Pulmonary artery endothelial cell (primary cell): ENCODE measurements around the gene IL21R. TPM values are rescaled to one million over a fixed set of nuclear protein-coding genes. Genes with fewer than 3 reads are reported as not detected.

ENCODE experiments used
- DNase-seq: peaks from one replicate; pipeline ENCODE4 v3.0.0-alpha.2; 2011; ENCODE audit warnings: low read depth, low spot score
- total RNA-seq: library from RNA; depleted of rRNA; stranded (reverse); fragments of >200 nt; gene quantifications from 2 replicates; pipeline ENCODE4 v1.2.3, GENCODE V29; 2014

The IL21R gene
- 0.04 and 0.07 TPM in 2 replicates for total RNA-seq

DNA sequence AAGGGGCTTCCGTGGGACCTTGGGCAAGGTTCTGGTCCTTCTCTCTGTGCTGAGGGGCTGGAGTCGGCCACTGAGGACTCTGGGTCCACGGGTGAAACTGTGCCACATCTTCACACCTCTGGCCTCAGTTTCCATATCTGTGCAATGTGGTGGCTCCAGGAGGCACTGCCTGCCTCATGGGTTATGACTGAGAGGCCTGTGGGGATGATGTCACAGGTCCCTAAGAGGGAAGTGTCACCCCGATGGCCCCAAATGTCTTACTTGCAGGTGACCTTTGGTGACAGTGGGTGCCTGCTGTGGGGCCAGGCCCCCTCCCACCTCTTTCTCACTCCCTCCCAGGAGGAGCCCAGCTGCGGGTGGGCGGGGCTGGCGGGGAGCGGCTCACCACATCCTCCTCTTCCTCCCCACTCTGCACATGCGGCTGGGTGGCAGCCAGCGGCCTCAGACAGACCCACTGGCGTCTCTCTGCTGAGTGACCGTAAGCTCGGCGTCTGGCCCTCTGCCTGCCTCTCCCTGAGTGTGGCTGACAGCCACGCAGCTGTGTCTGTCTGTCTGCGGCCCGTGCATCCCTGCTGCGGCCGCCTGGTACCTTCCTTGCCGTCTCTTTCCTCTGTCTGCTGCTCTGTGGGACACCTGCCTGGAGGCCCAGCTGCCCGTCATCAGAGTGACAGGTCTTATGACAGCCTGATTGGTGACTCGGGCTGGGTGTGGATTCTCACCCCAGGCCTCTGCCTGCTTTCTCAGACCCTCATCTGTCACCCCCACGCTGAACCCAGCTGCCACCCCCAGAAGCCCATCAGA is at the start of gene IL21R:
Gene IL21R (plus strand): TSS at position 407 of the 801 bp plus-strand sequence. CDS start 27,898 bp downstream, outside the sequence.
- no peak for DNase-seq

DNA sequence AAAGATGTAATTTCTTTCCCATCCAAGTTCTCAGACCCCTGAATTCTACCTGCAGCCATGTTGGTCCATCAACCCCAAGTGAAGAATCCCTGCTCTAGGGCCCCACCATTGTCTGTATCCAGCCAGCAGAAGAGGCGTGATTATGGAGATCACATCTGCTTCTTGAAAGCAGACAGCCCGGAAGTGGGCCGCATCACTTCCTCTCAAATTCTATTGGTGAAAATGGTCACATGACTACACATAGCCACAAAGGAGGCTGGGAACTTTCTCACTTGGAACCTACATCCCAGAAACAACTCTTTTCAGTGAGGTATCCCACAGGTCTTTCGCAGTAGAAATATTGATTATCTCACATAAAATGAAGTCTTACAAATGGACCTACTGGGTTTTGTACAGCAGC is 48.1 kb upstream of the IL21R start:
- no peak for DNase-seq

DNA sequence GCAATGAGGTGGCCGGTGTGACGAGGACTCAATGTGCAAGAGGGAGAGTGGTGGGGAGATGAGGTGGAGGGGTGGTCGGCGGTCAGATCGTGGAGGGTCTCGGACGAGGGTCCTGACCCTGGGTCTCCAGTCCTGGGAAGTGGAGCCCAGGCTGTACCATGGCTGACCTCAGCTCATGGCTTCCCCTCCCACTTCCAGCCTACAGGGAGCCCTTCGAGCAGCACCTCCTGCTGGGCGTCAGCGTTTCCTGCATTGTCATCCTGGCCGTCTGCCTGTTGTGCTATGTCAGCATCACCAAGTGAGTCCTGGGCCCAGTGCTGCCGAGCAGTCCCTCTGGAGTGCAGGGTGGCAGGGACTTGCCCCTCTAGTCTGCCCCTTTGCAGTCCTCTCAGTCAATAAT is 46.4 kb upstream of the IL21R start:
- peak; percentile 36 for DNase-seq

DNA sequence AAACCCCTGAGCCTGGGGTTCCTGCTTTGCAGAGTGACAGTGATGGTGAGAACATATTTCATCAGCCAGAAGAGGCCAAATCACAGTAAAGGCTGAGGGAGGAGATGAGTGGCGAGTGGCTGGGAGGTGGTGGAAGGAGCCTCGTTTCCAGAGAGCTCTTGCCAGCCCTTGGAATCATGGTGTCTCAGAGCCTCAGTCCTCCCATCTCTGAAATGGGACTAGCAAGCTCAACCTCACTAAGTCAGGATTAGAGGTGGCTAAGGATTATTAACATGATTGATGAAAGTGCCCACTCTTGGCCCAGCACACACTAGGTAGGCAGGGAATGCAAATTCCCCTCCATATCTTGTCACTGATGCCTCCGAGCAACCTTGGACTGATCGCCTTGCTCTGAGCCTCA is 45.2 kb upstream of the IL21R start:
- no peak for DNase-seq

DNA sequence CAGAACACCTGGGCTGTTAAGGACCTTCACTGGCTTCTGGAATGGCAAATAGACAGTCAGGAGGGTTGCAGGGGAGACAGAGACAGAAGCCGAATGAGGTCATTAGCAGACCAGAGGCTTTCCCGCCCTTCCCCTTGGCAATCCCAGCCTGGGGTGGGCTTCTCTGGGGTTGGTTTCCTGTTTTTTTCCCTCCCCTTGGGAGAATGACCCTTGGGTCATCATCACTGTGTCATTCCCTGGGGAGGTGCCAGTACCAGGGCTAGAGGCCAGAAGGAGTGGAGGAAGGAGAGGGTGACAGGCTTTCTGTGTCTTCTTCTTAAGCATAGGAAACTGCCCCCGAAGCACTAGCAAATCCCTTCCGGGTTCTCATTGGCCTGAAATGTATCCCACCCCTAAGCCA is 42.9 kb upstream of the IL21R start:
- no peak for DNase-seq

DNA sequence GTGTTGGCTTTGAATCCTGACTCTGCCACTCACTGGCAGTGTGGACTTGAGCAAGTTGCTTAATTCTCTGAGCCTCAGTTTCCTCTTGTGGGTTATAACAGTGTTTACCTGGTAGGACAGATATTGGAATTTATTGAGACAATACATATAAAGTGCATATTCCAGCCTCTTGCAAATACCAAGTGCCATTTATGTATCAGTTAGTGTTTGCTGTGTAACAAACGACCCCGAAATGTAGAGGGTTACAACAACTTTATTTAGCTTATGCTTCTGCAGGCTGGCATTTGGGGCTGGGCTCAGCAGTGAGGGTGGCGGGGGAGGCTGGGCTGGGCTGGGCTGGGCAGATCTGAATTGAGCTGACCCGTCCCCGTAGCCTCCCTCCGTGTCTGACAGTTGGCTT is 42.4 kb upstream of the IL21R start:
- DNase-seq = no peak

DNA sequence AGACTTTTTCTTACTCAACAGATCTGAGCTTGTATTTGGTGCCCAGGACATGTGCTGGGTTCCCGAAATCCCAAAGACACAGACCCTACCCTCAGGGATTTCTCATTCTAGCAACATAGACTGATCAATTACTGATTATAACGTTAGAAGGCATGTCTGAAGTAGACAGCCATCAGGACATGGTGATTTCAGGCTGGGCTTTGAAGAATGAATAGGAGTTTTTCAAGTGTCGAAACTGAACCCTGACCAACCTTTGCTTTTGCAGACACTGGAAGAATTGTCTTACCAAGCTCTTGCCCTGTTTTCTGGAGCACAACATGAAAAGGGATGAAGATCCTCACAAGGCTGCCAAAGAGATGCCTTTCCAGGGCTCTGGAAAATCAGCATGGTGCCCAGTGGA is 40.0 kb upstream of the IL21R start:
- DNase-seq = no peak

DNA sequence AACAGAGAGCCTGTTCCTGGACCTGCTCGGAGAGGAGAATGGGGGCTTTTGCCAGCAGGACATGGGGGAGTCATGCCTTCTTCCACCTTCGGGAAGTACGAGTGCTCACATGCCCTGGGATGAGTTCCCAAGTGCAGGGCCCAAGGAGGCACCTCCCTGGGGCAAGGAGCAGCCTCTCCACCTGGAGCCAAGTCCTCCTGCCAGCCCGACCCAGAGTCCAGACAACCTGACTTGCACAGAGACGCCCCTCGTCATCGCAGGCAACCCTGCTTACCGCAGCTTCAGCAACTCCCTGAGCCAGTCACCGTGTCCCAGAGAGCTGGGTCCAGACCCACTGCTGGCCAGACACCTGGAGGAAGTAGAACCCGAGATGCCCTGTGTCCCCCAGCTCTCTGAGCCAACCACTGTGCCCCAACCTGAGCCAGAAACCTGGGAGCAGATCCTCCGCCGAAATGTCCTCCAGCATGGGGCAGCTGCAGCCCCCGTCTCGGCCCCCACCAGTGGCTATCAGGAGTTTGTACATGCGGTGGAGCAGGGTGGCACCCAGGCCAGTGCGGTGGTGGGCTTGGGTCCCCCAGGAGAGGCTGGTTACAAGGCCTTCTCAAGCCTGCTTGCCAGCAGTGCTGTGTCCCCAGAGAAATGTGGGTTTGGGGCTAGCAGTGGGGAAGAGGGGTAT is 39.3 kb upstream of the IL21R start:
- no peak for DNase-seq

DNA sequence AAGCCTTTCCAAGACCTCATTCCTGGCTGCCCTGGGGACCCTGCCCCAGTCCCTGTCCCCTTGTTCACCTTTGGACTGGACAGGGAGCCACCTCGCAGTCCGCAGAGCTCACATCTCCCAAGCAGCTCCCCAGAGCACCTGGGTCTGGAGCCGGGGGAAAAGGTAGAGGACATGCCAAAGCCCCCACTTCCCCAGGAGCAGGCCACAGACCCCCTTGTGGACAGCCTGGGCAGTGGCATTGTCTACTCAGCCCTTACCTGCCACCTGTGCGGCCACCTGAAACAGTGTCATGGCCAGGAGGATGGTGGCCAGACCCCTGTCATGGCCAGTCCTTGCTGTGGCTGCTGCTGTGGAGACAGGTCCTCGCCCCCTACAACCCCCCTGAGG is 38.7 kb upstream of the IL21R start:
- DNase-seq = no peak

DNA sequence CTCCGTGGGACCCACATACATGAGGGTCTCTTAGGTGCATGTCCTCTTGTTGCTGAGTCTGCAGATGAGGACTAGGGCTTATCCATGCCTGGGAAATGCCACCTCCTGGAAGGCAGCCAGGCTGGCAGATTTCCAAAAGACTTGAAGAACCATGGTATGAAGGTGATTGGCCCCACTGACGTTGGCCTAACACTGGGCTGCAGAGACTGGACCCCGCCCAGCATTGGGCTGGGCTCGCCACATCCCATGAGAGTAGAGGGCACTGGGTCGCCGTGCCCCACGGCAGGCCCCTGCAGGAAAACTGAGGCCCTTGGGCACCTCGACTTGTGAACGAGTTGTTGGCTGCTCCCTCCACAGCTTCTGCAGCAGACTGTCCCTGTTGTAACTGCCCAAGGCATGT is 38.2 kb upstream of the IL21R start:
- no peak for DNase-seq

DNA sequence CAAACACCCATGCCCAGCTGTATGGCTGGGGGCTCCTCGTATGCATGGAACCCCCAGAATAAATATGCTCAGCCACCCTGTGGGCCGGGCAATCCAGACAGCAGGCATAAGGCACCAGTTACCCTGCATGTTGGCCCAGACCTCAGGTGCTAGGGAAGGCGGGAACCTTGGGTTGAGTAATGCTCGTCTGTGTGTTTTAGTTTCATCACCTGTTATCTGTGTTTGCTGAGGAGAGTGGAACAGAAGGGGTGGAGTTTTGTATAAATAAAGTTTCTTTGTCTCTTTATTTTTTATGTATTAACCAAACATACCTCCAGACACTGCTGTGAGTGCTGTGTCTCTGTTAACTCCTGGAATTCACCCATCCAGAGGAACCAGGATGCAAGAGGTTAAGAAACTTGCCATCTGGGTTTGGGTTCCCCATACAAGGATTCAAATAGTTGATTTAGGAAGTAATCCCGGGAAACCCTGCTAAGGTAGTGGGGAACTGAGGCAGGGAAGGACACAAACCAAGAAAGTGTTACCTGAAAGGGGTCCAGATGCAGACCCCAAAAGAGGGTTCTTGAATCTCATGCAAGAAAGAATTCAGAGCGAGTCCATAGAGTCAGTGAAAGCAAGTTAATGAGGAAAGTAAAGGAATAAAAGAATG is 37.4 kb upstream of the IL21R start:
- no peak for DNase-seq

DNA sequence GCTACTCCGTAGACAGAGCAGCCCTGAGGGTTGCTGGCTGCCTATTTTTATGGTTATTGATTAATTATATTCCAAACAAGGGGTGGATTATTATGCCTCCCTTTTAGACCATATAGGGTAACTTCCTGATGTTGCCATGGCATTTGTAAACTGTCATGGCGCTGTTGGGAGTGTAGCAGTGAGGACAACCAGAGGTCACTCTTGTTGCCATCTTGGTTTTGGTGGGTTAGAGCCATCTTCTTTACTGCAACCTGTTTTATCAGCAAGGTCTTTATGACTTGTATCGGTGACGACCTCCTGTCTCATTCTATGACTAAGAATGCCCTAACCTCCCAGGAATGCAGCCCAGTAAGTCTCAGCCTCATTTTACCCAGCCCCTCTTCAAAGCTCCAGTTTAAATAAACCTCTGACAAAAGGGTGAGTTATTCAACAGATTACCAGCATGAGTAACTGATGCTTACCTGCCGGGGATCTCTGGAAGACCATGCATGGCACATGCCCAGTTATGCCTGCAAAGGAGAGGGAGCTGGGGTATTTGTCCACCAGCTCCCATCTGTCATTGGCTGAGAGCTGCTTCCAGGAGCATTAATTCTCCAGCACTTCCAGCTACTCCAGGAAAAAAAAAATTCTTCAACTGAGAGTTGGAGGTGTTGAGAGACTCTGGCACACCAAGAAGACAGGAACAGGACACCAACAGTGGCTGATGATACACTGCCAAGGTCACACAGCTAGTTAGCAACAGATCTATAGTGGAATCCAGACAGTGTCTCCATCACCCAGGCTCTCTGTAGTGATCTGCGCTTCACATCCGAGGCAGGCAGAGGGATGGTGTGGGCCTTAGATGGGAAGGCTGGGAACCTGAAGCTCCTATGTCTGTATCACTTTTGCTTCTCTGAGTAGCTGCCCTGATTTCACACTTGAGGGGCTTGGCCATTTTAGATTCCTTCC is 36.6 kb upstream of the IL21R start:
- no peak for DNase-seq

DNA sequence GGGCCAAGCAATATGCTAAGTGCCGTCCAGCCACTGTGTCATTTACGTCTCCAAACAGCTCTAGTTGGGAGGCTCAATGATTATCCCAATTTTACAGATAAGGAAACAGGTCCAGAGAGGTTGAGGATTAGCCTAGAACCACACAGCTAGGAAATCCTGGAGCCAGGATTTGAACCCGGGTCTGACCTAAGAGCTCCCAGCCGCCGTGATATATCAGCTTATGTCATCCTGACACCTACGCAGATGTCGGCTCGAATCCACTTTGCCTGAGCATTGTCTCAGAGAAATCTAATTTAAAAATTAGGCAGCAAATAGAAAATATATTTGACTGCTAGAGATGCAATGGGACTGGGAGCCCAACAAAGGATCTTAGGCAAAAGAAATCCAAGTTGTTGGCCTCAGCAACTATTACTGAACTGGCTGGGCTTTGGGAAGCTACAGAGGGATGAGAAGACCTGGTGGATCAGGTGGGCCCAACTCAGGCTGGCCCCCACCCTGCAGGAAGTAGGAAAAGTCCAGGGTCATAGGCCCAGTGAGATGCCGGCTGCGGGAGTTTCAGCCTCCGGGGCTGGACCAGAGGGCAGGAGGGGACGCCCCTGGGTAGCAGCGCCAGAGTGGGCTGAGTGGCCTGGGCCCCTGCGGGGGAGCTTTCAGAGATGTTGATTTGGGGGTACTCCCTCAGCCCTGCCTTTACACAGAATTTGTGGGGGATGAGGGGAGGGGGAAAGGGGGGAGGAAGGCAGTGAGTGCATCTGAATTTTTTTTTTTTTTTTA is 35.1 kb upstream of the IL21R start:
- no peak for DNase-seq

DNA sequence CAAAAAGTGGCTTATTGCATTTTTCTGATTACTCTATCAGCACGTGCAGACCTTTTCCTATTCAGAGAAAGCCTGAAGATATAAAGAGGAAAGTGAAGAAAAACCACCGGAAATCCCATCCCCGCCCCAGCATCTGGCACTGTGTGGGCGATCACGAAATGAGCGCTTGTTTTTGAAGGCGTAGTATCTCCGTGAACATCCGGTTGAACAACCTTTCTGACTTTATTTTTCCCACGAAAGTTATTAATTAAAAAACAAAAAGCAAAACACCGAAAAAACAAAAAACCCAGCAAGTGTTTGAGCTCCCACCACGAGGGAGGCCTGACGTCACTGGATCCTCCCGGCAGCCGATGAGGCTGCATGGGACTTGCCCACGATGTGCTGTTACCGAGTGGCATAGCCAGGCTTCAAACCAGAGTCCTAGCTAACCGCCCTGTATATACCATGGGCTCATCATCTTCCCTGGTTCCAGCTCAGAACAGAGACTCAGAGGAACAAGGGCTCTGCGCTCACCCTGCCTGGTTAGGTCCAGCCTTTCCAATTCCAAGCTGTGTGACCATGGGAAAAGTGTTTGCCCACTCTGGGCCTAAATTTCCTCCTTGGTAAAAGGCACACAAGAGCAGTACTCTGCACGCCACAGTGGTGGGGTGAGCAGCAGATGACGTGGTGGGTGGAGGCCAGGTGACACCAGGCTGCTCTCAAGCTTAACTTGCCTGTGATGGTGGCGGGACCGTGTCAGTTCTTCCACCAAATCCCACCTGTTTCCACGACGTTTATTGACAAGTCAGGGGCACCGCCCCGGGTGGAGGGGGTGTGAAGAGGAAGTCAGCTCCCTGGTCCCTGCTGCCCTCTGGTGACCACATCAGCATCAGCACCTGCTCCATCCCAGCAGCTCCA is 34.3 kb upstream of the IL21R start:
- DNase-seq = peak; percentile 68

DNA sequence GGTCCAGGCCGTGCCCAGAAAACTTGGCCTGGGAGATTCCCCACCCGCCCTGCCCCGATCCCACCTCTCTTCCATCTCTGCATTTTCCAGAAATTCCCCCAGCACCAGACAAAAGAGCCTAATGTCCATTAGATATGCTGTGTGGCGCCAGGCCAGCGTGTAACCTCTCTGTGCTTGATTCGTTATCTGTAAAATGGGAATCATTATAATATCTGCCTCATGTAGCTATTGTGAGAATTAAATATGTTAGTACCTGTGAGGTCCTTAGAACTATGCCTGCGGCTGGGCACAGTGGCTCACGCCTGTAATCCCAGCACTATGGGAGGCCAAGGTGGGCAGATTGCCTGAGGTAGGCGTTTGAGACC is 33.6 kb upstream of the IL21R start:
- DNase-seq = no peak

DNA sequence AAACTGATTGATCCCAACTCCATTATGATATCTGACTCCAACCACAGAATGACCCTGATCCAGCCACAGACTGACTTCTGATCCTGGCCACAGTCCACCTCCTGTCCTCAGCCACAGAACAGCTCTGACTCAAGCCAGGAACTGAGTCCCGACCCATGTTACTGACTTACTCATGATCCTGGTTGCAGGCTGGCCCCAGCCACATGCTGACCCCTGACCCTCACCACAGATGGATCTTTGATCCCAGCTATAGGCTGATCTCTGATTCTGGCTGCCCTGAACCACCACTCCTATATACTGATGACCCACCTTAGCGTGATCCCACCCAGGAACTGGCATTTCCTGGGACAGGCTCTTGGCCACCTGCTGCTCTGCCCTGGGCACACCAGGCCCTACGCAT is 32.2 kb upstream of the IL21R start:
- DNase-seq = no peak

DNA sequence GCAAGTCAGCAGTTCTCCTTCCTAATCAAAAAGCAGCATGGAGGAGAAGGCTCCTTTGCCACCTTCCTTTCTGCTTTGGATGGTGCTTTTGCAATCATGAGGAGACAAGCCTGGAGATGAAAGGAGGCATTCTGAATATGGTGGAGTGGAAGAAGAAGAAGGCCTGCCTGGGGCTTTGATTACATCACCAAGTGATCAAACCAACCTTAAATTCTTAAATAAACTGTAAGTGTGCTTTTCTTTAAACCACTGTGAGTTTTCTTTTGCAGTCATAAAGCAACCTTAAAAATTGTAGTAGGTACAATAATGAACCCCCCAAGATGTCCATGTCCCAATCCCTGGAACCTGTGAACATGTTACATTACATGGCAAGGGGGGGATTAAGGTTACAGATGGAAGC is 31.7 kb upstream of the IL21R start:
- no peak for DNase-seq

DNA sequence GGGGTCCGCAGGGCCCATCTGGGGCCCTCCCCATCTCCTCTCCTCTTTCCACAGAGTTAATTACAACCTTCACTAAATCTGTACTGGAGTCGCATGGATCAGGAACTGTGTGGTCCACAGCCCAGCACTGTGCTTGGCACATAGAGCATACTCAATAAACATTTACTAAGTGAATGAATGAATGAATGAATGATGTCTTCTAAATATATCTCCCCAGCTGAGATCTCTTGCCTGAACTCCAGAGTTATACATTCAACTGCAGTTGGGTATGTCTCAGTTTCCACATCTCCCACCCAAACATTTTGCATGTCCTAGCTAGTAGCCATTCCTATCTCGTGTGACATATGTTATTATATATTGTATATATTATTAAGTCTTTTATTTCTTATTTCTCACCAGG is 28.7 kb upstream of the IL21R start:
- DNase-seq = no peak

DNA sequence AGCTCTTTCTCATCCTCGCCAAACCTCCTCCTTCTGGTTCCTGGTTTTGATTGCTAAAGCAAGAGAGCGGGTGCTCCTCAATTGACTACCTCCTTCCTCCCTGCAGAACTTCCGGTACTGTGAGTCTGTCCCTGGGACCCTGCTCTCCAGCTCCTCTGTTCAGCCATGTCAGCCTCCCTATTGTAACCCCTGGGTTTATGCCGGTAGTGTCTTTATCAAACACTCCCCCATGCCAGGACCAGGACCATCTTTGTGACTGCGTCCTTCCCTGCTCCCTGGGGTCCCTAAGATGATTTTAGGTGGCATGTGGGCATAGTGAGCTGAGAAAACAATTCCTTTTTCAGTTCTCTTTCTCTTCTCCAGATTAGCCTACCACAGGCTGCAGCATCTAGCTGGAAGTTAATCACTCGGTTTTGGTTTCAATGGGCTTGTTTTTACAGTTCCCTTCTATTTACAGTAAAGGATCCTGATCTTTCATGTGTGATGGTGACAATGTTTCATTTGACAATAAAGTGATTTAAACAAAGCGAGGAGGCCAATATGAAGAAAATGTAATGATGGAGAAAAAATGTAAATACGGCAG is 27.7 kb upstream of the IL21R start:
- DNase-seq = no peak
